HG03354 (cell line): ENCODE measurements around the gene MYF6.
"Not testable (repeated sequence)": the region's sequence is repeated elsewhere in the genome, so short reads cannot be mapped to it uniquely, and the experiment has no call there.

ENCODE experiments used
- ATAC-seq: cut with Tn5 transposase; IDR thresholded peaks from one replicate; pipeline ENCODE4 v1.9.1; 2021; ENCODE audit warnings: mild to moderate bottlenecking; ENCODE audit not compliant: unreplicated experiment, poor library complexity, severe bottlenecking

The MYF6 gene

GRCh38 chr12:80707126-80707829, at the start of gene MYF6:
Gene MYF6, plus strand, starts transcription at chr12:80707634. Its CDS starts 86 bp downstream, at chr12:80707720.
- no peak for ATAC-seq

- ATAC-seq = no peak
Observed at GRCh38 chr12:80659512-80660063, 47.8 kb upstream of the MYF6 start.

- no peak for ATAC-seq
Observed at GRCh38 chr12:80662586-80662985, 44.8 kb upstream of the MYF6 start.

GRCh38 chr12:80670214-80670613, 37.2 kb upstream of the MYF6 start:
- ATAC-seq = no peak

- not testable (repeated sequence) for ATAC-seq
Observed at GRCh38 chr12:80676042-80676636, 31.3 kb upstream of the MYF6 start.

GRCh38 chr12:80676856-80677255, 30.6 kb upstream of the MYF6 start:
- no peak for ATAC-seq

- ATAC-seq = no peak
Observed at GRCh38 chr12:80677994-80678393, 29.4 kb upstream of the MYF6 start.

GRCh38 chr12:80679346-80680131, 27.9 kb upstream of the MYF6 start:
- no peak for ATAC-seq

GRCh38 chr12:80681287-80681686, 26.1 kb upstream of the MYF6 start:
- ATAC-seq = peak; percentile 71

- no peak for ATAC-seq
Observed at GRCh38 chr12:80681786-80682185, 25.6 kb upstream of the MYF6 start.

- ATAC-seq = no peak
Observed at GRCh38 chr12:80684077-80684495, 23.3 kb upstream of the MYF6 start.

- no peak for ATAC-seq
Observed at GRCh38 chr12:80690090-80690489, 17.3 kb upstream of the MYF6 start.

- no peak for ATAC-seq
Observed at GRCh38 chr12:80690513-80690912, 16.9 kb upstream of the MYF6 start.

- no peak for ATAC-seq
Observed at GRCh38 chr12:80692114-80692513, 15.3 kb upstream of the MYF6 start.

GRCh38 chr12:80697270-80697887, 10.1 kb upstream of the MYF6 start:
- no peak for ATAC-seq

- no peak for ATAC-seq
Observed at GRCh38 chr12:80698256-80698655, 9.2 kb upstream of the MYF6 start.

- no peak for ATAC-seq
Observed at GRCh38 chr12:80698847-80699542, 8.4 kb upstream of the MYF6 start.

GRCh38 chr12:80700327-80700726, 7.1 kb upstream of the MYF6 start:
- no peak for ATAC-seq

- ATAC-seq = no peak
Observed at GRCh38 chr12:80701388-80701787, 6.0 kb upstream of the MYF6 start.
